GM21390 (cell line): ENCODE data around the gene AIG1.
"Not testable (repeated sequence)": the region's sequence is repeated elsewhere in the genome, so short reads cannot be mapped to it uniquely, and the experiment has no call there.

ENCODE experiments used
- ATAC-seq: cut with Tn5 transposase; IDR thresholded peaks from one replicate; pipeline ENCODE4 v1.9.1; 2021; ENCODE audit not compliant: unreplicated experiment

AIG1 gene

DNA sequence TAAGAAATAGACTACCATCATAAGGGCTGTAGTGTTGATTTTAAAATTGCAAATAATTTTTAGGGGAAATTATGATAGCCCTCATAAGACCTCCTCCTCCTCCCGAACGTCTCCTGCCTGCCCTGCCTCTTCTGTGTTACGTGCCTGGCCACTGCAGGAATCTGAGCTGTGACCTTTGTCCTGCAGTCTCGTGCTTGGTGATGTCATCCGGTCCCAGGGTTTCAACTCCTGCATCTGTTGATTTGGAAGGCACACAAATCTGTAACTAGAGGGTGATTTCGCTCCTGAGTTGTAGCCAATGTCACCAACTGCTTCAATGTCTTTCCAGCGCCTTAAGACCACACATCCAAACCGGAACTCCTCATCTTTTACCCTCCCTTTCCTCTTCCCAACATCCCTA is 163.2 kb downstream of the AIG1 start:
- no peak for ATAC-seq

DNA sequence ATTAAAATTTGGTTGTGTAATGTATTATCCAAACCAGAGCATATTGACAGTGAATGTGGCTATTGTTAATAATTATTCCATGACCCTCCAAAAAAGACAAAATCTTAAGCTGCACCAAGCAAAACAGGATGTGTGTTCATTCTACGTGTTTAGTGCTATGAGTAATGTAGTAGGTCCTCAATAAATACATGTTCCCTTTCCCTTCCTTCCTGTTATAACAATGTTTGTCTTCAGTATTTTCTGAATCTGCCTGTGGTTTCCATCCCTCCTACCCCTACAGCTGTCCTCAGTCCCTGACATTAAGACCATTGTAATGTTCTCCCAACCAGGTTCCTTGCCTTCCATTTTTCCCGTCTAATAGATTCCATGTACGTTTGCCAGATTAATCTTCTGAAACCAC is 163.8 kb downstream of the AIG1 start:
- ATAC-seq = no peak

DNA sequence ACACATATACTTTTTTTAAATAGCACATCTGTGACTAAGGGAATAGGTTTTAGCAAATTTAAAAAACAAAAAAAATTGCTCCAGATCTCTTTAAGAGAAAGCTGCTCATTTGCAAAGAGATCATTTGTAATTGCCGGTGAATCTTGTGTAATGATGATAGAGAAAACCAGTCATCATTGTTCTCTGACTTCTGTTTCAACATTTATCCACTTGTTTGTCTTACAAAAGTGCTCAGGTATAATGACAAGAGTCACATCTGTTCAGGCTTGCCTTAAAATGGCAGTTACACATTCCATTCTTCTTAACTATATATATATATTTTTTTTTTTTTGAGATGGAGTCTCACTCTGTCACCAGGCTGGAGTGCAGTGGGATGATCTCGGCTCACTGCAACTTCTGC is 165.2 kb downstream of the AIG1 start:
- no peak for ATAC-seq

DNA sequence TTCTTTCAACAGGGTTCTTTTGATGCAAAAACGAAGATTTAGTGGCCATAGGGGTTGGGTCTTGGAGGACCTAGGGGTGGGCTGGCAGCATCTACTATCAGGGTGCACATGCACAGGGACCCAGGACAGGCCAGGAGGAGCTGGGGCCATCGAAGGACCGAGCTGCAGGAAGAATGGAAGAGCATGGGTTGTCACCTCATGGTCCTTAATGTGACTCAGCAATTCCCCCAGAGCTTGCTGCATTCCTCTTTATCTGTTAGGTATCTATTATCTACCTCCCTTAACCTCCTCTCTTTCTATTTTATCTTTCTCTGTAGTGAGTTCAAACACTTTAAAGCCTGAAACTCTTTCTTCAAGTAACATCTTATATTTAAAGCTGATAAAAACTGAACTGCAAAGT is 167.0 kb downstream of the AIG1 start:
- no peak for ATAC-seq

DNA sequence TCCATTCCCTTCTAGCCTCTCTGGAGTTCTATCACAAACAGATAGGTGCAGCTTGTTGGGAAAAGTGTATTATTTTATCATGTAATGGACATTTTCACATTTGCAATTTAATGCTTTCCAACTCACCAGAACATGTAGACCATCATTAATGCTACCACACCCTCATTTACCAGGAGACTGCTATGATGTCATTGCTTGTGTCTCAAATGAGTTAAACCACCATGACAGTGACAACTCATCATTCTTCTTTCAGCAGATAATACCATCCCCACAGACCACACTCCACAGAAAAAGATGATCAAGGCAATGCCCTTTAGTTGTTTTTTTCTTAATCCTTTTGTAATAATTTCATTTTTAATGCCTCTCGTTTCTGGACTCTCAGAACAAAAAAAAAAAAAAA is 168.7 kb downstream of the AIG1 start:
- ATAC-seq = no peak

DNA sequence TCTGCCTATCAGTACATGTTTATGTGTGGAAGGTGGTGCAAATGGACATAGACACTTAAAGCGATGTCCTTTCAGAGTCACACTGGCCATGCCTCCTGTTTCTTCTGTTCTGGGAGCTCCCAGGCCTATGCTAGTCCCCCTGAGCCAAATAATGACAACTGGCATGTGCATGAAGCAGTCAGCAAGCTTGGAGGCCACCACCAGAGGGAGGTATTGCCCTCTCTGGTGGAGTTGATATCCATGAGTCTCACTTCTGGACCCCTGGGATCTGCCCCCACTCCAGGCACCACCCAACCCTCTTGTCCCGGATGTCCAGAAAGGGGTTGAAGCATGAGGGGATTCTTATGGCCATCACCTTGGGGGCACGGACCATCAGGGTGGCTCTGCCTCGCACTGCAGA is 172.2 kb downstream of the AIG1 start:
- ATAC-seq = no peak

DNA sequence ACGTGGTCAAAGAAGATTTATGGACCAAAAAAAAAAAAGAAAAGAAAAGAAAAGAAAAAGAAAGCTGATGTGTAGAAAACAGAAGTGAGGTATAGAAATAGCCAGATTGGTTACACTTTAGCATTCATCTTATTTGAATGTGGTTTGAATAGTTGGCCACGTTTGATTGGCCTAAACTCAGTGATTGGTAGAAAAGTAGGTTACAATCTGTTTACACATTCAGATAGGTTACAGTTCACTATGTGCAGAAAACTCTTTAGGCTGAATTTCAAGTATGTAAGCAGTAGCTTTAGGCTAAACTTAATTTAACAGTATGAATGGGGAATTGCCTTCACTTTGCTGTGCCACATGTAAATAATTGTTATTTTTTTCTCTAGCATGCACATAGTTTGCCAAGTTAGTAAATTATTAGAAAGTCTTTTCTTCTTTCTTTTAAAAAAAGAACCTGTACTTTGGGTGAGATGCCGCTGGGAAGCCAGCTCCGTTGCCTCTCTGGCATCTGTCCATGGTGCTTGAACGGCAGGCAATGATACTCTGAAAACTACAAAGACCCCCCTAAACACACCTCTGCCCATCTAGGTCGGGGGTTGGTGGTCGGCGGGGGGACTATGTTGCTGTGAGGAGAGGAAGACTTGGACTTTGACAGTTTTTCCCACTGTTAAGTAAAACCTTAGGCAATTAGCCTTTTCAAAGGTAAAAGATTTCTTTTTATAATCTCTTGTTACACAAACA is 173.0 kb downstream of the AIG1 start:
- ATAC-seq = no peak

DNA sequence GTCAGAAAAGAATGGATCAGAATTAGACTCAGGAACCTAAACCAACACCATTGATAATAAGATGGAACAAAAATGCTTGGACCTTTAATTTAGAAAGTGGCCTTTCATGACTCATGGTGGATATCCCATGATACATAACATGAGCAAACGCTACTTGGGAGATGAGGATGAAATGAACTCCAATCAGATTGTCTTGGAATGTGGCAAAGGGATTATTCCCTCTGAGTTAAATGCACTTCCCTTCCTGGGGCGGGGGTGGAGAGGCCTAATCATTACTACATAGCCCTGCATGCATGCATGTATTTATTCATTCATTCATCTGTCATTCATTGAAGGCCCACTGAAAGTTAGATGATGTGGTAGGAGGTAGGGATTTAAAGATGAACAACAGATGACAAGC is 174.0 kb downstream of the AIG1 start:
- no peak for ATAC-seq

DNA sequence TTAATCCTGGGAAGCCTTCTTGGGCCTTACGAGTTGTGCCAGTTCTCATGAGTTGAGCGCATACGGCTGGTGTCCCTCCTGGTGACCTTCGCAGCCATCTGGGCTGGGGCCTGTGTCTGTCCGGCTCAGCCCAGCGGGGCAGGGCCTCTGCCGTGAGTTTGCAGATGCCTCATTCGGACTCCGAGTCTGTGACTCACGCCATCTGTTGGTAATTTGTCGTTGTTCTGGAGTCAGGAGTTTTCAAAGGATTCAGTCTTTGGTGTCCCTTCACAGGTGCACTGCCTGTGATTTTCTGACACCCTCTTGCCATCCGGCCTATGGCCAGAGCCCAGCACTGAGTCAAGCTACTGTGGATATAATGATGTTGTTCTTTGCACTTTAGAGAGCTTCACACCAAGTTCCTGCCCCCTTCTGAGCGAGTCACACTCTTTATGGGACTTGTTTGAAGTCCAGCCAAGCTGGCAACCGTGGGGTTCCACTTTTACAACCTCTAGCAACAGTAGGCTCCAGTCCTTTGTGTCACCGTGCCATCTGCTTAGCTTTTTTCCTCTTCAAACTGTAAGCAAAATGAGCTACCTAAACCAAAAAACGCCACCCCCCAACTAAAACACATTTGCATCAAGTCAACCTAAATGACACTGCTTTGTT is 175.6 kb downstream of the AIG1 start:
- no peak for ATAC-seq

DNA sequence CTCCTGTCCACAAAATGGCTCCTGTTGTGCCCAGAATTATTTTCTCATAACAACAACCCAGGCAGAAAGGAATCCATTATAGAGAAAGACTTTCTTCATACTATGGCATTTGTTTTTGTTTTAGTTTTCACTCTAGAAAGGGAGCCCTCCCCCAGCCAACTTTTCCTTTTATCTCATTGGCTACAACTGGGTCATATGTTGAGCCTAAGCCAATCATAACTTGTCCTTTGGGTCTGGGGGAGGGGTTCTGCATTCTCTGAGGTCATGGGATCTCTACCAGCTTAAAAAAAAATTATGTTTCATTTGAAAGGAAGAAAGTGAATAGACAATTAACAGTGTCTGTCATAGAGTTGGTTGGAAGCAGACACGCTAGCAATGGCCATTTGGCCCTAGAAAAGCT is 177.6 kb downstream of the AIG1 start:
- ATAC-seq = no peak

DNA sequence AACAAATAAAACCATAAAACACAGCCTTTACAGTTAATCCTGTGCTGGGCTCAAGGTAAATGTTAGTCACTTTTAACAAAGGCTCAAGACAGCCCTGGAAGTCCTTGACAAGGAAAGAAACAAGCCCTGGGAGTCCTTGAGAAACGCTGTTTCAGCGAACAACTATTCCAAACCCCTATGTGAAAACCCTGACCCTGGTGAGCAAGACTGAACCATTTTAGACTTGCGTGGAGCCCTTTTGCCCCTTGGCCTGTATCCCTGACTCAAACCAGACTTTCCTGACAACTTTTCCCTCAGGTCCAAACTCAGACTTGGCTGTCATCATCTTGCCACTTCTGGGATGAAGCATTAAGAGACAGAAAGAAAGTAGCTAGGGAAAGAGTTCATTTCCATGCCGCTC is 180.4 kb downstream of the AIG1 start:
- ATAC-seq = no peak

DNA sequence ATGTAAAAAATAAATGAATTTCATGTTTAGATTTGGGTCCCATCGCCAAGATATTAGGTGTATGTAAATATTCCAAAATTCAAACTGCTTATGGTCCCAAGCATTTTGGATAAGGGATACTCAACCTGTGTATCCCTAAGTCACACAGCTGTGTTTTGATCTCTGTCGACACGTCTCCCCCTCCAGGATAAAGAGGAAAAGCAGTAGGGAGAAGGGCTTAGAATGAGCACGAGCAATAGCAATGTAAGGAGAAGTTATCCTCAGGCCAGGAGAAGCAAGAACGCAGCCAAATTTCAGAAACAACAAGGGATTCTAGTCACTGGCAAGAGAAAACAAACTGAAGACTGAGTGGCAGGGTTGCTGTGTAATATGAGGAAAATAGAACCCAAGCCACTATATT is 181.2 kb downstream of the AIG1 start:
- ATAC-seq = no peak

DNA sequence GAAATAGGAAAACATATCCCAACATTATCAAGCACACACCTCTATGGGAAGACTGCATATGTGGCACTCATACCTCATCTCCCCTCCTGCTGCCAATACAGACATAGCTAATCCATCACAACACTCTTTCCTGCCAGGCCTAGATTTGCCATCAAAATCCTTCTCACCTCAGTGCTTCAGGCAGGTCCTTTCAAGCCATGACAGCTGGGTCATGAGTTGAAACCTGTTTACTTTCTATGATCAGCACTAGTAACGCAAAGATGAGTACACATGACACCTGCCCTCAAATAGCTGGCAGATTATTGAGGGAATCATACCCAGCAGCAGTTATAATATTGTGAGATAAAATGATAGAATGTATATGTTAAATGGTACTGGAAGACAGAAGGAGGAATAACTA is 183.1 kb downstream of the AIG1 start:
- ATAC-seq = no peak

DNA sequence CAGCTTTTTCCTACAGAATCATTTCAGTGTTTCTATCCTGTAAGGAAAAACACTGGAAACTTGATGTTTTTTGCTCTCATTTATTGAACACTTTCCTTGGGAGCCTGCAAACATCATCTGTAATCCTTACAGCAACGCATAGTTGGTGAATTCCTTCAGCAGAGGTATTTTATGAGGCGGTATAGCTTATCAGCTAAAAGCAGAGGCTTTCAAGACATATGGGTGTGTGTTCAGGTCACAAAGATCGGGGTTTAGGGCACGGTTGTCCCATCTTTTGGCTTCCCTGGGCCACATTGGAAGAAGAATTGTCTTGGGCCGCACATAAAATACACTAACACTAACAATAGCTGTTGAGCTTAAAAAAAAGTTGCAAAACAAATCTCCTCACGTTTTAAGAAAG is 185.0 kb downstream of the AIG1 start:
- no peak for ATAC-seq

DNA sequence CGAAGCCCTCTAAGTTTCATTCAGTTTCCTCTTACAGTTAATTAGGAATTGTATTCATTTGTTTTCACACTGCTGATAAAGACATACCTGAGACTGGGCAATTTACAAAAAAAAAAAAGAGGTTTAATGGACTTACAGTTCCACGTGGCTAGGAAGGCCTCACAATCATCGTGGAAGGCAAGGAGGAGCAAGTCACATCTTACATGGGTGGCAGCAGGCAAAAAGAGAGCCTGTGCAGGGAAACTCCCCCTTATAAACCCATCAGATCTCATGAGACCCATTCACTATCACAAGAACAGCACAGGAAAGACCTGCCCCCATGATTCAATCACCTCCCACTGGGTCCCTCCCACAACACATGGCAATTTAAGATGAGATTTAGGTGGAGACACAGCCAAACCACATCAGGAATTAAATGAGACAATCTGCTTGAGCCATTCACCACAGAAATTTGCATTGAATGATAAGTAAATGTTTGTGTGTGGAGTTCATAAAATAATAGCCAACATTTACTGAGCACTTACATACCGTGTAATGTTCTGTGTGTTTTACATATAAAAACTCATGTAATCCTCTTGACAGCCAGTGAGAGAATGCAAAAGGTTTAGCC is 185.6 kb downstream of the AIG1 start:
- ATAC-seq = not testable (repeated sequence)

DNA sequence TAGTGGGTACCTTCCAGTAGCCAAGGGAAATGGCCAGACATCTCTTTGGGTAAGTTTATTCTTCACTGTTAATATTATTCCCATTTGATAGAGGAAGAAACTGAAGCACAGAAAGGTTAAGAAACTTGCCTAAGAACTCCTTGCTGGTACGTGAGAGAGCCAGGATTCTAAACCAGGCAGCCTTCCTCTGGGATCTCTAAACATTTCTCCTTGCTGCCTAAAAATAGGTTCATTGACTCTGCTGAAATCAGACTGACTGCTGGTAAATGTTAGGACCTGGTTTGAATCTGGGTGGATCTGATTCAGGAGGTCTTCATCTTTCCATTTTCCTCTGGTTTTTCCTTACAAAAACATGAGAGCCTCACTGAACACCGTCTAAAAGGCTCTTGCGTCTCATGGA is 186.9 kb downstream of the AIG1 start:
- no peak for ATAC-seq

DNA sequence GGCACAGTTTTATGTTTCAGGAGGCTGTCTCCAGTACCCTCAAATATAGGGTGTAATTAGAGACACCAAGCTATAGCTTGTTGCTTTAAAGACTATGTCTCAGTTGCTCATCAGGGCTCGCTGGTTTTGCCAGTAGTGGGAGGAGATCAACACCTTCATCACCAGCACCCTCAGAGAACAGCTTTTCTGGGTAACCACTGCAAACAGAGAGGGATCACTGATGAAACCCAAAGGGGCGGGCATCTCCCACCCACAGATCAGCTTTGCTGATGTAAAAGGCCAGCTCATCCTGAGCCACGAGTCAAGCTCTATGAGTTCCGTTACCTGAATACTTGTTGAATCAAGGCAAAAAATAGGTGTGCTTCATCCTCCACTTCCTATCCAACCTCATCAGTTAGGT is 187.7 kb downstream of the AIG1 start:
- ATAC-seq = no peak

DNA sequence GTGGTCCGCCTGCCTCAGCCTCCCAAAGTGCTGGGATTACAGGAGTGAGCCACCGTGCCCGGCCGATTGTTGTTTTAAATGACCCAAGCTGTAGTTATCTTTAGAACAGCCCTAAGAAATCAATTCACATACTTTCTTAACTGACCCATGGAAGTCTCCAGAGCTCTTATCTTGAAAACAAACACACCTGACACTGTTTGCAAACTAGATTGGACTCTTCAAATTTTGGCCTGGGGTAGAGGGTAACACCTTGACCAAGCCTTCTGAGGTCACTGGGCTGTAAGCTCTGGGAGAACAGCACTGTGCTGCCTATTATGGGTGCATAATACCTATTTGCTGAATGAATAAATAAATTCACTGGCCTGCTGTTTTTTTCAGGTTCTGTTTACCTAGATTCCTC is 190.6 kb downstream of the AIG1 start:
- no peak for ATAC-seq

DNA sequence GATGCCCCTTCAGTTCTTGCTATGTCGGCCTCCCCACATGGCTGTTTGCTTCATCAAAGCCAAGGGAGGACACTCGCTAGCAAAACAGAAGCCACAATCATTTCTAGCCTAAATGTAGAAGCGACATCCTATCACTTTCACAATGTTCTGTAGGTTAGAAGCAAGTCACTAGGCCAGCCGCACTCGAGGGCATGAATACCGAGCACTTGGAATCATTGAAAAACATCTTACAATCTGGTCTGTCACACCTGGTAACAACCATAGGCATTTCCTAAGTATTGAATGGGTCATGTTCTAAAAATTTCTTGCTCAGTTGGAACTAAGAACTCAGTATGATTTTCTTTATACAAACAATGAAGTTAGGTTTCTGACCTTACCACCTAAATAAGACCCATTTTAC is 192.3 kb downstream of the AIG1 start:
- ATAC-seq = no peak

DNA sequence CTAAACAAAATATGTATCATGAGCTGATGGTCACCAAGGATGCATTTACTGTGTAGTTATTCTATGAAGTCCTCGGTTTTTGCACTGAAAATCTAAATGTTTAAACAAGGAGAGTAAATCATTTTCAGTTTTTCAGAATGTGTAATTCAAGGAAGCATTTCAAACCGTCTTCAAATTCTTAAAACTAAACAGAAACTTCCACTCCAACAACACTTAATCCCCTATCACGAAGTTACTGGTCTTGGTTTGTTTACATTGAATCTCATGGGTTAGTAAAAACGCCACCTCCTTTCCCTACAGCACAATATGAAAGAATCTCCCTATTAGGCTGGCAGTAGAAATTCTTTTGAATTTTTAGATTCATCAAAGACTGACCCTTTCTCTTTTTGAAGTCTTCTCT is 192.9 kb downstream of the AIG1 start:
- no peak for ATAC-seq

DNA sequence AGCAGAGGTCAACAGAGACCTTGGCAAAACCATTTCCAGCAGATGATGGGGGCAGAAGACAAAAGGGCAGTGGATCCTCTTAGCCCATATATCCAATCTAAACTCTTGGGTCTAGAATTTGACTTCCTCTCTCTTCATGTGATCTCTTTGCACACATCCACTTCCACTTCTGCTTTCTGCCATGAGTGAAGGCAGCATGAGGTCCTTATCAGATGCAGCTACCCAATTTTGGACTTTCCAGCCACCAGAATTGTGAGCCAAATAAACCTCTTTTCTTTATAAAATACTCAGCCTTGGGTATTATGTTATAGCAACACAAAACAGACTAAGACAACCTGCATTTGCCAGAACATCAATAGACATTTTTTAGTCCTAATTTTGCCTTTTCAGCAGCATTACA is 198.3 kb downstream of the AIG1 start:
- no peak for ATAC-seq

DNA sequence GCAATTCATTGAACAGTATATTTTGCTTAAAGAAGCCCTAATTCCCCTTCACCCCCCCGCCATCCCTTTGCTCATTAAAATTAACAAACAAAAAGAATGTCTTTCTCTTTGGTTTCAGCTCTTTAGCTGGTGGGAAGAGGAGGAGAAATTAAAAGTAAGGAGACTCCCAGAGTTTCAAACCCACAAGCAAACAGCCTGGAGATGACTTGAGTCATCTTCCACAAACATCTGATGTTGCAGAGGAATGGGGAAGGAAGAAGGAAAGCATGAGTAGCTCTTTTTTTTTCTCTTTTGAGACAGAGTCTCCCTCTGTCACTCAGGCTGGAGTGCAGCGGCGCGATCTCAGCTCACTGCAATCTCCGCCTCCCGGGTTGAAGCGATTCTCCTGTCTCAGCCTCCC is 200.2 kb downstream of the AIG1 start:
- ATAC-seq = no peak
